T-helper 2 cell treated with Interferon-gamma antibody and Interleukin-4, amounts not matched to agents 100 ng/mL and 5 ng/mL, for 36 hours (primary cell): Measurements from ENCODE around the gene PANK2. TPM values are rescaled to one million over a fixed set of nuclear protein-coding genes. Genes with fewer than 3 reads are reported as not detected.
"Not testable (repeated sequence)": the region's sequence is repeated elsewhere in the genome, so short reads cannot be mapped to it uniquely, and the experiment has no call there.

Source experiments
- intact Hi-C: fragments of 100-400 bp; cut with micrococcal nuclease; formaldehyde crosslinking; loops from one replicate; pipeline ENCODE4 v1.15.1; 2023
- total RNA-seq: library from RNA; stranded (reverse); gene quantifications from 2 replicates; pipeline ENCODE4 v1.2.3, GENCODE V29; 2022

PANK2 gene
- total RNA-seq, 1 donor from 2014 or later = 58.5 TPM

DNA sequence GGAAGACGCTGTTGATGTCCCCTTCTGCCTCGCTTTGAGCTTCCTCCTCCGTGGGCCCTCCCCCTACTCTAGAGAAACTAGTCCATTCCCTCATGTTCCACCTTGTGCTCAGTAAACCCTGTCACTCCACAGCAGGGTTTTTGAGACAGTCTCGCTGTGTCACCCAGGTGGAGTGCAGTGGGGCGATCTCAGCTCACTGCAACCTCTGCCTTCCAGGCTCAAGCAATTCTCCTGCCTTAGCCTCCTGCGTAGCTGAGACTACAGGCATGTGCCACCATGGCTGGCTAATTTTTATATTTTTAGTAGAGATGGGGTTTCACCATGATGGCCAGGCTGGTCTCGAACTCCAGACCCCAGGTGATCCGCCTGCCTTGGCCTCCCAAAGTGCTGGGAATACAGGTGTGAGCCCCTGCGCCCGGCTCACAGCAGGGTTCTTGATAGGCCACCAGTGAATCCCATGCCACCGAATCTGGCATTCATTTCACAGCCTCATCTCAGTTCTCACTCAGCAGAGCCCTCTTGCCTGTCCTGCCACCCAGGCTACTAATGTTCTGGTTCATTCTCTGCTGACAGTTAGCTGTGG lies 36.0 kb downstream of the PANK2 start:
- intact Hi-C loops = no loop called here

DNA sequence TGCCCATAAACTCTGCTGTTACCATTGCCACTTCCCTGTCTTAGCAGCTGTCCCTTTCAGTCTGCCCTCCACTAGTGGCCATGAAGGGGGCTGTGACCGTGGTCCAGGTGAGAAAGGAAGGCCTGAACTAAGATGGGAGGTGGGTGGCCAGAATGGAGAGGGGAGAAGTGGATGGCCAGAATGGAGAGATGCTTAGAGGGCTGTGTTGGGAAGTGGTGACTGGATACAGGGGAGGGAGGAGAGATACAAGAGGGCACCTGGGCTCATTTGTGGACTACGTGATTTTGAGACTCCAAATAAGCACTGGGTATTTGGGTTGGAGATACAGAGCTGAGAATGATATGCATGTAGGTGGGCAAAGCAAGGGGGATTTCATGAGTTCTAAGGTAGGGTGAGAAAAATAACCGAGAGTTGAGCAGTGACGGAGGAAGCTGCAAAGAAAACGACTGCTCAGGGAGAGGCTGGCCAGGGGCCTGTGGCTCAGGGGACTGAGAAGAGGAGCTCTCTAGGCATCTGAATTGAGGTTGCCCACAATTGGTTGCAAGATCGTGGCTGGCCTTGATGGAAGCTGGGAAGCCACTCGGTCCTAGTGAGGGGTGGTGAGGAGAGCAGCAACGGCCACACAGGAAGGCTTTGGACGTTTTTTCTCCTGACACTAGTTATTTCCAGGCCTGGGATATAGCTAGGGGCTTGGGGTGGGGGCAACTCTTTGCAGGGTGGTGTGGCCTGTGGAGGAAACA lies 36.9 kb downstream of the PANK2 start:
- intact Hi-C loops = no loop called here

DNA sequence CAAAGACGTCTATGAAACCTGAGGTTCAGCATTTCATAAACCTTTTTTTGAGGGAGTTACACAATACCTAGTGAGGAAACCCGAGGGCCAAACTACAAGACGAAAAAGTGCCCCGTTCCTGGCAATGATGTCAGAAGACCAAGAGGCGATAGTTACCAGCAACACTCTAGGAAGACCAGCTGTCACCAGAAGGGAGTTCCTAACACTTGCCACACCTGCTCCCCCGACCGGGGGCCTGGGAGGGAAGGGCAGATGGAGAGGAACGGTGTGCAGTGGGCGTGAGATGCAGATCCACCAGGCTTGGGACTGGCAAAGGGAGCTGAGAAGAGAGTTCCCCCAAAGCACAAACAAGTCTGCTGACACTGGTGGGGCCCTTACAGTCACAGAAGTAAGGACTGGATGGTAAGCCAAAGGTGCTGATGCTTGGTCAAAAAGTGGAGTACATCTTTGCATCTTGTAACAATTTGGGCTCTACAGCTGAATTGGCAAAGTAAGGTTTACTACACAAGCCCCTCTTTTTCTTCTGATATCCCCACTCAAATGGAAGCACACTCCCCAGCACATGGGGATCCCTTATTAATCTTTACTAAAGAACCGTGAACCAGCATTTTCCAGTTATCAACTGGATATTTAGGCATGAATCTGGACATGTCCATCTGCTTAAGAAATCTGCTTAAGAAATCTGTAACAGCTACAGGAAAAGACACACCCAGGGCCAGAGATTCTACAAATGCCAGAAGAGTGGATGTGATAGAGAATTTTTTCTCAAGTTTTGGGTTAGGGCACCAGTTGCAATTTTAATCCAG lies 38.5 kb downstream of the PANK2 start:
- intact Hi-C loops = no loop called here

DNA sequence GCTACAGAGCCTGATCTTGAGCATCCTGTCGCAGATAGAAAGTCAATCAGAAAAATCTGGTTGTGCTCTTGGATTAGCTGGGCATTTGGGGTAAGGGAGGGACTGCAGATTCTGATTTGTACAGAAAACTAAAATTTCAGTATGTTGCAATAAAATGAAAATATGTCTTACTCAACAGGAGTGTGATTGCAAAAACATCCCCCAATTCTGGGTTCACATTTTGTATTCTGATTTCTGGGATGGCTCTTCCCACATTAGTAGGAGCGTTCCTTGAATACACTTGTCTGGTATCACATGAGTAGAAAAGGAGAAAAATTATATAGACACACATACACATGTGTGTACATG lies 40.5 kb downstream of the PANK2 start:
- intact Hi-C loops = loop anchor here (5.0 kb wide), 1 partner anchor 538 kb away; no protein-coding TSS in a partner anchor

DNA sequence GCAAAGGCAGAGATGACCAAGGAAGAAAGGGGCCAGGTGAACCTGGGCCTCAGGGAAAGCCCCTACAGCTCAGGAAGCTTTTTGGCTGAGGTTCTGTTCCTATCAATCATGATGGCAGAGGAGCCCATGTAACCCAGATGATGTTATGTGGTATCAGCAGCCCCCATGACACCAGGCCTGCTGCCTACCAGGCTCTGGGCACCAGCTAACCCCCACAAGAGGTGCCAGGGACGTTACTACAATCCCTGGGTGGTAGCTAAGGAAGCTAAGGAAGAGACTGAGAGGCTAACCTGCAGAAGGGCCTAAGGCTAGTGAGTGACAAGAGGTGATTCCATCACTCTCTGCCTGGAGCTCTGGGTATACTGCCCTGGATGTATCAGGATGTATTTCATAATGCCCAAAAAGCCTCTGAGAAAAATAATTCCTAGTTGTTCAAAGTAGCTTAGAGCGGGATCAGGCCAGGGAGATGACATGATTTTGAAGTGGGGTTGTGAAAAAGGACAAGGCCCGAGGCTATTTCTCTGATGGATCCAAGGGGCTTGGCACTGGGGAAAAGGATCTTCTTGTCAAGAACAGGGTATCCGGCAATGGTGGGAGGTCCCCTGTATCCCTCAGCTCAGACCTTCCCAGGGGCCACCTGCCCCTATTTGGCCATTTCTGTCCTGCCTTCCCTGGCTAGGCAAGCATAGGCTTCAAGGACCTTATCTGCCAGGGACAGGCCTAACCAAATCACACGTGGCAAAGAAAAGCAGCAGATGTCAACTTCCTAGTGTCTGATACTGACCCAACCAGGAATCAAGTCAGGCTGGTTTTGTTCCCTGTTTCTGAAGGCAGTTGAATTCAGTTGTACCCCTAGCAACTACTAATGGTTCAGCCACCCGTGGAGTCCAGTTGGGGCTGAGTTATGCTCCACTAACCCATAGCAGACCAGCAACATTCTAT lies 41.3 kb downstream of the PANK2 start:
- intact Hi-C loops = loop anchor here (5.0 kb wide), 1 partner anchor 537 kb away; no protein-coding TSS in a partner anchor

DNA sequence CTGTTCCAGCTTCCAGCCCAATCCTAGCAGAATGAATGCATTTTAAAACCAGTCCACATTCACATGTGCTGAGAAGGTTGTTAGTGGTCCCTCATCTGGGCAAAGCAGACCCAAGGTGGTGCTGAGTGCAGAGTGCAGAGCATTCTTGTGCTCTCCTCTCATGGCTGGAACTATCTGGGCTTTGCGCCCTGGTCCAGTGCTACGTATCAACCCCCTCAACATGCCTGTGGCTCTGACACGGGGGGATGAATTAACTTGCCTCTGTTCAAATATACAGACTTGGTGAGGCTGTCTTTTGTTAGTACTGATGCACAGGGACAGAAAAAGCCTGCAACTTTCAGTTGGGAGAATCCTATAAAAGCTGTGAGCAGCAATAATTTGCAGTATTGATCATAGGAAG lies 42.5 kb downstream of the PANK2 start:
- intact Hi-C loops = loop anchor here (5.0 kb wide), 1 partner anchor 536 kb away; no protein-coding TSS in a partner anchor

DNA sequence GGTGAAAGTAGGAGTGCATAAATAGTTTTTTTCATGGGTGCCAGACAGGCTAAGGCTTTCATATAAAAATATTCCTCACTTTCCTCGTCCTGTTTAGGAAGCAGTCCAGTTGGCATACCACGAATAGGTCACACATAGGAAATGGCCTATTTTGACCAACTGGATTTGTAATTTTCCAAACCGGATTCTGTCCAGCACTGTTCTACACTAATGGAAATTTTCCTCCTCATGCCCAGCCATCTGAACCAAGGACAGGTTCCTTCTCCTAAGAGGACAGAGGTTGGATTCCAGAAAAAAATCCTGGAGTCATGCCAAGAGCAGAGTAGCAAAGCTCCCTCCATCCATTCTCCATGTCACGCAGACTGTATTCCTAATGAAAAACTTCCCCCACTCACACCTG lies 43.1 kb downstream of the PANK2 start:
- intact Hi-C loops = loop anchor here (5.0 kb wide), 1 partner anchor 535 kb away; no protein-coding TSS in a partner anchor

DNA sequence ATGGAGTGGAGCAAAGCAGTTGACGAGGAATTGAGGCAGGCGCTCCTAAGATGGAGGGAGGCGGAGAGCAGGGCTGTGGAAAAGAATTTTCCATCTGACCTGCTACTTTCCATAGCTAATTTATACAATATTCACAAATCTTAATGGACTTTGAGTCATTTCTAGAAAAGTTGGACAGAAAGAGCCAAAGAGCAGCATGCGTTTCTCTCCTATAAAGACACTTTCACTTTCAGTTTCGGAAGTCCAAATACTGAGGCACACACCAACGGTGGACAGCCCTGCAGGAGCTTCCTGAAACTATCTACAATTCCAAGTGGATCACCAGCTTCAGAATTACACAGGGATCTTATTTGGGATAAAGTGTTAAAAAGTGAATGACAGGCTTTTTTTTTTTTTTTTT lies 43.5 kb downstream of the PANK2 start:
- intact Hi-C loops = loop anchor here (5.0 kb wide), 1 partner anchor 535 kb away; no protein-coding TSS in a partner anchor

DNA sequence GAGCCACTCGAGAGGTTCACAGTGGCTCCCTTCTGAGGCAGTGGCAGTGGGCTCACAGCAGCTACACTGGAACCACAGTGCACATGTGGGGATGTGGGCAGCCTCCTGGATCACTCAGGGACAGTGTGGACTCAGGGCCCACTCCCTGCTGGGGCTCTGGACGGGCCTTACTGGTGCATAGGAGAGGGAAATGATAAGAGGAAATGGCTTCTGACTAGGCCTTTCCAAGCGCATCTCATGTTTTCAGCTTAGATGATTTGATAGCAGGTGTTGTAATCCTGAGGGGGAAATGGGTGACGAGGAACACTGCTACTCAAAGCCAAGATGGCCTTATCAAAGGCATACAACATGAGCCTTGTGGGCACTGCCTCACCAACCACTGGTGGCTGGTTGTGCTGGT lies 44.0 kb downstream of the PANK2 start:
- intact Hi-C loops = loop anchor here (5.0 kb wide), 1 partner anchor 534 kb away; no protein-coding TSS in a partner anchor

DNA sequence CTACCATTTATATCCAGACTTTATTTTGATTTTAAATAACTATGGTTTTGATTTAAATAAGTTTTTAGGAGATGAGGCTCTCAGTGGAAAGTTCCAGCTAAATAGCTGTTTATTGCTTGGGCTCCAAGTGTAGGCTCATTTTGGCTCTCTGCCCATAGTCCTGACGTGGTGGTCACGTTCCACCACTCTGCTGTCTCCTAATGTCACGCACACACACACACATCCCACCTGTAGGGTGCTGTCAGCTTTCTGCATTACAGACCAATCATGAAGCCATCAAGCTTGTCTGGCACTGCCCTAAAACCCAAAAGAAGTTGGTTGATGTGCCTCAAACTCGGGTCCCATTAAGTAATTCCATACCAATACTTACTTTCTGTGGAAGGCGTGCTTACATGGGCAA lies 45.4 kb downstream of the PANK2 start:
- intact Hi-C loops = loop anchor here (5.0 kb wide), 1 partner anchor 533 kb away; no protein-coding TSS in a partner anchor

DNA sequence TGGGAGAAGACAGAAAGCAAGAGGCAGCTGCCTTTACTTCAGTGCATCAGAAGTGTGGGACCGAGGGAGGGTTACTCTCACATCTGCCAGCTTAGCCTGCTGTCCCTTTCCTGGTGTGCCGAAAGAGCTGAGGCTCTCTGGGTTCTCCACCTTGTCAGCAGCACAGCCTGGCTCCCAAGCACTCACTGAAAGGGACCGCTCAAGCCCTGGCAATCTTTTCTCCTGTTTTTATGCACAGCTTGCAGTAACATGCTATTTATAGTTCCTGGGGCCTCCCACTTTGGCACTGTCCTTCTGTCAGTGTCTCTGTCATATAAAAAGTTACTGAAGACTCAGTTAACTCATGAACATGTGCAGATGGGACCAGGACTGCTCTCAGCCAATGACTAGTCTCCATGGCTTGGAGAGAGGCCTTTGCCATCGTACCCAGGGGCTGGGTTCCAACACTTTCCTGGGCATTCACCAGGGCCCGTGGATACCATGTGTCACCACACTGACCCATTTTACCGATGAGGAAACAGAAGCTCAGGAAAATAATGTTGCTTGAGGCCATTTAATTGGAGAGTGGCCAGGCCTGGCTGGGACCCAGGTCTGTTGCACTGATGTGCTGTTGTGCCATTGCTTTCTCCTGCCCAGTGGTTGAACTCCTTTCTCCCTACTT lies 46.2 kb downstream of the PANK2 start:
- intact Hi-C loops = no loop called here

DNA sequence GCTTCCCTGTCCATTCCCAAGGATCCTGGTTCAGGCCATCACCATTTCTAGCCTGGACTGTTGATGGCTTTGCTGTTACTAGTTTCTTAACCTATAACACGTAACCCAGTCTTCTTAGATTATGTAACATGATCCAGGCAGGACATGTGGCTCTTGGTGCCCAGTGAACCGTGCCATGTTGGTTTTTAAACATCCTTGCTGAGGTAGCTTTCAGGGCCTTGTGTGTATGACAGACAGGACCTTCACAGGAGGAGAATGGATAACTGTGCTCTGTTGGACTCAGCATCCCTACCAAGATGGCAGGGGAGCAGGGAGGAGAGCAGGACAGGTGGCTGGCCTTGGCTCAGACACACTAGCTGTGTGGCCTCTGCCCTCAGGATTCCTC lies 46.8 kb downstream of the PANK2 start:
- intact Hi-C loops = no loop called here

DNA sequence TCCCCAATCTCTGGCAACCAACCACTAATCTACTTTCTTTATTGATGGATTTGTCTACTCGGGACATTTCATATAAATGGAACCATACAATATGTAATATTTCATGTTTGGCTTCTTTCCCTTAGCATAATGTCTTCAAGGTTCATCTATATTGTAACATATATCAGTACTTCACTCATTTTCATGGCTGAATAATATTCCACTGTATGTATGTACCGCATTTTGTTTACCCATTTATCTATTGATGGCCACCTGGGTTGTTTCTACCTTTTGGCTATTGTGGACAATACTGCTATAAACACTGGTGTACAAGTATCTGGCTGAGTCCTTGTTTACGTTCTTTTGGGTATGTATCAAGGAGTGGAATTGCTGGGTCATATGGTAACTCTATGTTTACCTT lies 48.4 kb downstream of the PANK2 start:
- intact Hi-C loops = no loop called here

DNA sequence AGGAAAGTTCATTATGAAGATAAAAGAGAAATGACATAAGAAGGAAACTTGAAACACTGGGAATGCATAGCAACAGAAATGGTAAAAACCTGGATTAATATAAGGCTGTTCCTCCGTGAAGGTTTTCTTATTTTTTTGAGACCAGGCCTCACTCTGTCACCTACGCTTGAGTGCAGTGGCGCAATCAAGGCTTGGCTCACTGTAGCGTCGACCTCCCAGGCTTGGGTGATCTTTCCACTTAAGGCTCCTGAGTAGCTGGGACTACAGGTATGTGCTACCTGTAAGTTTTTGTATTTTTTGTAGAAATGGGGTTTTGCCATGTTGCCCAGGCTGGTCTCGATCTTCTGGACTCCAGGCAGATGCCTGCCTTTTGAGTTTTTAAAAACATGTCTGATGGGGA lies 51.7 kb downstream of the PANK2 start:
- intact Hi-C loops = no loop called here

DNA sequence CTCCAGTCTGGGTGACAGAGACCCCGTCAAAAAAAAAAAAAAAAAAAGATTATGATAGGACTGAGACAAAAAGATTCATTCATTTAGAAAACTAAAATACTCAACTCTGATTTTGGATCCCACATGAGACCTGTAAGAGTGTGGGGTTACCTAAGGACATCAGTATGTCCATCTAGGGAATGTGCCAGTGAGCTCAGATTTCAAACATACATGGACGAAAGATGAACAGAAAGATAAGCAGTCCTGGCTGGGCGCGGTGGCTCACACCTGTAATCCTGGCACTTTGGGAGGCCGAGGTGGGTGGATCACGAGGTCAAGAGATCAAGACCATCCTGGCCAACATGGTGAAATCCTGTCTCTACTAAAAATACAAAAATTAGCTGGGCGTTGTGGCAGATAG lies 57.5 kb downstream of the PANK2 start:
- intact Hi-C loops = not testable (repeated sequence)

DNA sequence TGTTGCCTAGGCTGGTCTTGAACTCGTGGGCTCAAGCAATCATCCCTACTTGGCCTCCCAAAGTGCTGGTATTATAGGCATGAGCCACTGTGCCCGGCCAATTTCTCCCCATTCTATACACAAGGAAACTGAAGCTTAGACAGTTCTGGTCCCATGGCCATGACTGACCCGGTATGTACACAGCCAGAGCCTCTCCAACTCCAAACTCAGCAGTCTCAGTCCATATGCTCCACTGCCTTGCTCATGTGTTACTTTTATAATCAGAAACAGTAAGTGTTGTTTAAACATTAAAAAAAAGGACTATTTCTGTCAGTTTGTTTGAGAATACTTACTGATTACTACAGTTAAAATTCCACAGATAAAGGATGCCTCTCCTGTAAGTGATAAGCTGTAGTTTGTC lies 75.5 kb downstream of the PANK2 start:
- intact Hi-C loops = no loop called here

DNA sequence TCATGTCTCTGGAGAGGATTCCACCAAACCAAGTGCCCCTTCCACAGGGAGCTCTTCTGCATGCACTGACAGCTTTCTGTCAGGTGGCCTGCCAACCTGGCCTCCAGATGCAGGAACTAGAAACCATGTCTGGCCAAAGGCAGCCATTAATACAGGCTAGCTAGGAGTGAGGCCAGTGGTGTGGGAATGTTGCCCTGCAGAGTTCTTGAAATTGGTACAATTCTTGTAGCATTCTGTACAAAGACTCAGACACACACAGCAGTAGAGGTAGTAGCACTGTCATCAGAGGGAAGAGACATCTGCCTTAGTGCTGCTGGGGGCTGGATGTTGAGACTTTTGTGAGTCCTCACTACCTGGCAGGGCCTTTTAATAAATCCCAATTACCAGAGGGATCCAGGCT lies 77.4 kb downstream of the PANK2 start:
- intact Hi-C loops = no loop called here

DNA sequence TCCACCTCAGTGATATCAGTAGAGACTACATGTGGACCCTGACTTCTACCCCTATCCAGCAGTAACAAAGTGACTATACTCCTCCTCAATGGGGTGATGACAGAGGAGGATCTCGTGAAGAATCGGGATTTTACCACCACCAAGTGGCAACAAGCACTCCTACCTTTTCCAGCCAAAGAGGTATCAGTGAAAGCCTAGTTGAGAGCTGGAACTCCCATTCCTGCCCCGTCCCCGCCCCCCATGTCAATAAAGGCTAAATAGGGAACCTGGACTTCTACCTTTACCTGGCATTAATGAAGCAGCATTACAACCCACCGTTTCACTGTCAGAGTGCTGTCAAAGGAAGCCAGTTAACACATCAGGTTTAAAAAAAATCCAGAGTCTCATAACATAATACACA lies 80.8 kb downstream of the PANK2 start:
- intact Hi-C loops = no loop called here

DNA sequence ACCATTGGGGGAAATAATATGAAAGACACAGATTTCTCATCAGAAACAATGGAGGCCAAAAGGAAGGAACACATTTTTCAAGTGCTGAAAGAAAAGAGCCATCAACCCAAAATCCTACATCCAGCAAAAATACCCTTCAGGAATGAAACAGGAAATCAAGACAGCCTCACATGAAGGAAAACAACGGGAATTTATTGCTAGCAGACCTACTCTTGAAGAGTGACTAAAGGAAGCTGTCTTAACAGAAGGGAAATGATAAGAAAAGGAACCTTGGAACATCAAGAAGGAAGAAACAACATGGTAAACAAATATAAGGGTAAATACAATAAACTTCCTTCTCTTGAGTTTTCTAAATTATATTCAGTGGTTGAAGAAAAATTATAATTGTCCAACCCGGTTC lies 82.0 kb downstream of the PANK2 start:
- intact Hi-C loops = no loop called here

DNA sequence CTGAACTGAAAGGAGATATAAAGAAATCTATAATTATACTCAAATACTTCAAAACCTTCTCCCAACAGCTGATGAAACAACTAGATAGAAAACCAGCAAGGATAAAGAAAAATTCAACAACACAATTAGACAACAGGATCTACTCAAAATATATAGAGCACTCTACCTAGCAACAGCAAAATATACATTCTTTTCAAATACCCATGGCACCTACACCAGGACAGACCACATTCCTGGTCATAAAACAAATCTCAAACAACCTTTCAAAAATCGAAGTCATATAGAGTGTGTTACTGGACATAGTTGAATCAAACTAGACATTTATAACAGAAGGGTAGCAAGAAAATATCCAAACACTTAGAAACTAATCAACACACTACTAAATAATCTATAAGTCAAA lies 83.0 kb downstream of the PANK2 start:
- intact Hi-C loops = no loop called here
